Endothelial cell of umbilical vein (primary cell): ENCODE results near the gene IGF1.

Source experiments
- CTCF ChIP-seq, 2 donors: IDR thresholded peaks; 1 replicate in 1 of 2; 2 replicates in 1 of 2; pipeline ENCODE4 v1.5.1; 2011; ENCODE audit warnings: low read length in 2 of 2, mild to moderate bottlenecking in 2 of 2, moderate library complexity in 2 of 2, control low read depth in 1 of 2, inconsistent platforms in 1 of 2, low read depth in 1 of 2; ENCODE audit not compliant: insufficient read depth in 1 of 2; ENCODE audit errors: extremely low read depth in 1 of 2
- MAX ChIP-seq: IDR thresholded peaks from 2 replicates; pipeline ENCODE4 v1.6.1; 2011; ENCODE audit not compliant: insufficient read depth, insufficient read length
- POLR2AphosphoS5 ChIP-seq: IDR thresholded peaks from 2 replicates; pipeline ENCODE4 v1.6.1; 2012; ENCODE audit warnings: low read depth, mild to moderate bottlenecking, control low read depth, low read length, moderate library complexity; ENCODE audit not compliant: insufficient read depth

GRCh38 chr12:102472496-102472895 lies 7.9 kb downstream of the IGF1 start:
- TF ChIP-seq CTCF (IDR thresholded peaks at IDR 0.05; ENCODE audit: extremely low read depth in 1 of 2, insufficient read depth in 1 of 2, low read depth in 1 of 2, low read length in 2 of 2): no peak
- TF ChIP-seq POLR2AphosphoS5: no peak
- no peak for TF ChIP-seq MAX
